Neuron (in vitro differentiated cells): ENCODE measurements around the gene LASP1.

Source experiments
- H2AFZ ChIP-seq: one replicate; pipeline ENCODE4 v1.6.1; 2013; ENCODE audit warnings: low read depth, mild to moderate bottlenecking, inconsistent platforms, low read length, moderate library complexity
- H3K27me3 ChIP-seq: one replicate; pipeline ENCODE4 v1.6.1; 2013; ENCODE audit warnings: low read length; ENCODE audit not compliant: insufficient read depth
- H3K36me3 ChIP-seq: one replicate; pipeline ENCODE4 v1.6.1; 2013; ENCODE audit warnings: low read length; ENCODE audit not compliant: insufficient read depth
- H3K4me1 ChIP-seq: one replicate; pipeline ENCODE4 v1.6.1; 2013; ENCODE audit warnings: low read length; ENCODE audit not compliant: insufficient read depth
- H3K4me3 ChIP-seq: 2 replicates; pipeline ENCODE4 v1.5.1; 2013; ENCODE audit warnings: mild to moderate bottlenecking, low read length, moderate library complexity
- H3K9me3 ChIP-seq: one replicate; pipeline ENCODE4 v1.6.1; 2013; ENCODE audit warnings: low read length

Gene LASP1

DNA sequence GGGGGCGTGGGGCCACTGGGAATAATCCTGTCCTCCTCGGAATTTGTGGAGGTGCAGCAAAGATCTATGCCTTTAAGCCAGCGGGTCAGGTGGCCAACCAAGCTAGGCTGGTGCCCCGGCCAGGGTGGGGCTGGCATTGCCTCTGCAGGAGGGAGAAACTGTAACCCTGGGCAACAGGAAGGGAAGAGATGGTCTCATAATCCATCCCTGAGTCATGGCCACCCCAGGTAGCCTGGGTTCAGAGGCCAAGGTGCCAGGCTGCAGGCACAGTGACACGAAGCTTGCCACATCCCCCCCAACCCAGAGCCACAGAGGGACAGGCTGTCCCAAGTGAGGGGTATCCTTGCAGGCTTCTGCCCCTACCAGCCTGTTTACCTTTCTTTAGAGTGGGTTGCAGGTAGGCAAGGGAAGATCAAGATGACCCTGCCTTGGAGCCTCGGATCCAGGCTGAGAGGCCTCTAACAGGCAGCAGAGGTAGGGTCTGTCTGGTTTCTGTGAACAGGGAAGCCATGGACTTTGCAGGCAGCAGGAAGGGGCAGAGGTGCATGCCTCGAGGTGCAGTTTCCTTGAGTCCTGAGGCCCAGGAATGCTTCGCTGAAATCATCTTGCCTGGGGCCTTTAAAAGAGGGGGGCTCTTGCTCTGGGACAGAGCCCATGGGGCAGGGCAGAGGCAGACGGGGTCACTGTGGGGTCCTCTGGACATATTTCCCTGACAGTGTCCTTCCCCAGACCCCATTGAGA is 4.0 kb downstream of the LASP1 start:
- peaks cover 8% of the 10 kb centered on the region for H3K36me3 ChIP-seq
- H2AFZ ChIP-seq, result no peak overlapping the region
- H3K9me3 ChIP-seq, result no peaks in the 10 kb centered on the region
- H3K4me3 ChIP-seq, result no peak overlapping the region
- H3K4me1 ChIP-seq, result peaks cover 34% of the 10 kb centered on the region
- no peaks in the 10 kb centered on the region for H3K27me3 ChIP-seq

GRCh38 chr17:38874505-38875400 is 4.9 kb downstream of the LASP1 start:
- Histone ChIP-seq H3K4me3 (no peak overlapping the region), H3K4me1 (peaks cover 38% of the 10 kb centered on the region), H3K9me3 (no peaks in the 10 kb centered on the region), H3K27me3 (no peaks in the 10 kb centered on the region), H2AFZ (no peak overlapping the region), H3K36me3 (peaks cover 9% of the 10 kb centered on the region)

GRCh38 chr17:38875477-38876075 is 5.7 kb downstream of the LASP1 start:
- Histone ChIP-seq H3K4me3 (no peak overlapping the region), H3K4me1 (peaks cover 45% of the 10 kb centered on the region), H3K36me3 (peaks cover 15% of the 10 kb centered on the region), H3K9me3 (no peaks in the 10 kb centered on the region), H2AFZ (no peak overlapping the region), H3K27me3 (no peaks in the 10 kb centered on the region)

GRCh38 chr17:38877130-38877851 is 7.4 kb downstream of the LASP1 start:
- Histone ChIP-seq H2AFZ (no peak overlapping the region), H3K4me1 (peaks cover 43% of the 10 kb centered on the region), H3K4me3 (no peak overlapping the region), H3K27me3 (no peaks in the 10 kb centered on the region), H3K9me3 (no peaks in the 10 kb centered on the region), H3K36me3 (peaks cover 20% of the 10 kb centered on the region)

DNA sequence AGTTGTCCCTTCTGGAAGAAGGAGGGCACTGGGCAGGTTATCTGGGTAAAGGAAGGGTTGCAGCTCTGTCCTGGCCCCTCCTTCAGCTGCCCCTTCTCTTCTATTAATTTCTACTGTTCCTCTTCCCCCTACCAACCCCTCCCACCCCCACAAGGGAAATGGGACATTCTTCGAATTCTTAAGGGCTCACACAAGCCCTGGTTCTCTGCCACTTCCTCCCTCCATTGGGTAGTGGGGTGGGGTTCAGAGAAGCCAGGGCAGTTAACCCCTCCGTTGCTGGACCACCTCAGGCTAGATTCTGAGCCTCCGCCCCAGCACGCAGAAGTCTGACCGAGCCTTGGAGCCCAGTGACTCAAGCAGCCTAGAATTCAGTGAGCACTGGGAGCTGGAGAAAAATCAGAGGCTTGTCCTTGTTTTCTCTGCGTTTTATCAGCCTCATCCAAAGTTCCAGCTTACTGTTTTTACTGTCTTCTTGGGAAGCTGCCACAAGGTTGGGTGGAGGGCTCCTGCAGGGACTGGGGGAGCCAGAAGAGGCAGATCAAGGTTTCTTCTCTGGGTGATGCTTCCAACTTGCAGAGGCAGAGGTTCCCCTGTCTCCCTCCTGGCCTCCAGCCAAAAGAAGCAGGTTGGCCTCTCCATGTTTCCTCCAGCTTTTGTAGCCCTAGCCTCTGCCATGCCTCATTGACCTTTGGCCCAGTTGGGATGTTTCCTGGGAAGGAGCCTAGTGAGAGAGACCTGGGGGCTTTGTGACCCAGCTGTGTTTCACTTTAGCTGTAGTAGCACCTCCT is 10.2 kb downstream of the LASP1 start:
- peaks cover 51% of the 10 kb centered on the region for H3K4me1 ChIP-seq
- H3K9me3 ChIP-seq, result no peaks in the 10 kb centered on the region
- no peak overlapping the region for H3K4me3 ChIP-seq
- peaks cover 20% of the 10 kb centered on the region for H3K36me3 ChIP-seq
- H3K27me3 ChIP-seq, result no peaks in the 10 kb centered on the region
- H2AFZ ChIP-seq, result no peak overlapping the region

- peaks cover 20% of the 10 kb centered on the region for H3K36me3 ChIP-seq
Observed at GRCh38 chr17:38881600-38882191, 11.8 kb downstream of the LASP1 start.

DNA sequence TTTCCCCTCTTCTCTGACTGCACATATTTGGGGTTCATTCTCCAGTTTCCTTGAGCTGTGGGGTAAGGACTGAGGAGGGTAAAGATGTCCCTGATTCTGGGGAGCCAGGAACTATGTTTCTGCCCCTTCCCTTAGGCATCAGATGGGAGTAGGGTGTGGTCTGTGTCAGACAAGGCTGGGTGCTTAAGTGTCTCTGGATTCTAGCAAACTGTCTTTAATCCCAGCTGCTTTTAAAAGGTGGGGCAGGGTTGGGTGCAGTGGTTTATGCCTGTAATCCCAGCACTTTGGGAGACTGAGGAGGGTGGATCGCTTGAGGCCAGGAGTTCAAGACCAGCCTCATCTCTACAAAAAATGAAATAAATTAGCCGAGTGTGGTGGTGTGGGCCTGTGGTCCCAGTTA is 13.0 kb downstream of the LASP1 start:
- peaks cover 60% of the 10 kb centered on the region for H3K4me1 ChIP-seq
- H3K4me3 ChIP-seq, result no peak overlapping the region
- peaks cover 27% of the 10 kb centered on the region for H3K36me3 ChIP-seq
- H3K9me3 ChIP-seq, result no peaks in the 10 kb centered on the region
- no peaks in the 10 kb centered on the region for H3K27me3 ChIP-seq
- H2AFZ ChIP-seq, result no peak overlapping the region

More at GRCh38 chr17:38881600-38882191, 11.8 kb downstream of the LASP1 start:
- no peaks in the 10 kb centered on the region for H3K27me3 ChIP-seq
- H3K4me3 ChIP-seq, result no peak overlapping the region
- no peak overlapping the region for H2AFZ ChIP-seq
- H3K4me1 ChIP-seq, result peaks cover 68% of the 10 kb centered on the region
- no peaks in the 10 kb centered on the region for H3K9me3 ChIP-seq

- Histone ChIP-seq H3K36me3 (peaks cover 20% of the 10 kb centered on the region), H3K4me1 (peaks cover 53% of the 10 kb centered on the region), H3K27me3 (no peaks in the 10 kb centered on the region), H3K9me3 (no peaks in the 10 kb centered on the region), H2AFZ (no peak overlapping the region), H3K4me3 (no peak overlapping the region)
Observed at GRCh38 chr17:38883592-38884526, 14.0 kb downstream of the LASP1 start.

GRCh38 chr17:38885044-38885727 is 15.3 kb downstream of the LASP1 start:
- Histone ChIP-seq H3K9me3 (no peaks in the 10 kb centered on the region), H3K4me1 (peaks cover 44% of the 10 kb centered on the region), H2AFZ (no peak overlapping the region), H3K36me3 (peaks cover 23% of the 10 kb centered on the region), H3K27me3 (no peaks in the 10 kb centered on the region), H3K4me3 (no peak overlapping the region)

DNA sequence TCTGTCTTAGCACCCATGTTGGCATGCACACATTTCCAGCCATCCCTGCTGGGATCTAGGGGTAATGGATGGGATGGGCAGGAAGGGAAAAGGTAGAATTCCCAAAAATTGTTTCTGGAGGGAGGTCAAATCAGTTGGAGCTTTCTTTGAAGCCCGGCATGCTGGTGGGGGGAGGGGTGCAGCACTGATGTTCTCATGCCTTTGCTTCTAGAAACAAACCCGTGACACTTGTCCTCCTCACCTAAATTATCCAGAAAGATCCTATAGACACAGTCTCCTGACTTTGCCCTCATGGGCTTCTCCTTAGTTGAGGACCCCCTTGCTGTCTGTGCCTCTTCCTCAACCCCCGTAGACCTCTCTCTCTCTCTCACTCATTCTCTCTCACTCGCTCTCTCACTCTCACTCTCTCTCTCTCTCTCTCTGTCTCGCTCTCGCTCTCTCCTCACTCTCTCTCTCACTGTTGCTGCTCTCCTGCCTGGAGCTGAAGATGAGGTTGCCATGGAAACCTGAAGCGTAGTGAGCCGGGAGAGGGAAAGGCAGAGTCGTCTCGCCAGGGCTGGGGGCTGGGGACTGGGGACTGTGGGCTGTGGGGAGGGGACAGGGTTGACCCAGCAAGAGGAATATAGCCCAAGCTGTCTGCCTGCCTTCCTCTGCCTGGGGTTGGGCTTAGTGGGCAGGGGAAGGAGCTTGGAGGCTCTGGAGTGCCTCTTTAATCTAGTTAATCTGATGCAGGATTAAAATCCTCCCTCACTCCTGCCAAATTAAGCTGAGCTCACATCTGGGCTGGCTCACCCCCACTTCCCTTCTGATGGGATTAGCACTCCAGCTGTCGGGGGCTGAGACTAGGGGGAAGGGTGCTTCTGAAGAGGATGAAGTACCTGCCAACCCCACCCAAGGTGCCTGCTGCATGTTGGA is 16.1 kb downstream of the LASP1 start:
- peaks cover 41% of the 10 kb centered on the region for H3K4me1 ChIP-seq
- H3K27me3 ChIP-seq, result no peaks in the 10 kb centered on the region
- no peak overlapping the region for H3K4me3 ChIP-seq
- no peaks in the 10 kb centered on the region for H3K9me3 ChIP-seq
- peaks cover 22% of the 10 kb centered on the region for H3K36me3 ChIP-seq
- H2AFZ ChIP-seq, result no peak overlapping the region
